Ishikawa (cell line): ENCODE data around the gene SLC44A1.

ENCODE experiments used
- CEBPB ChIP-seq: IDR thresholded peaks from 2 replicates; pipeline ENCODE4 v1.6.1; 2012
- EGR1 ChIP-seq: IDR thresholded peaks from 2 replicates; pipeline ENCODE4 v1.6.1; 2012
- NFIC ChIP-seq: IDR thresholded peaks from 2 replicates; pipeline ENCODE4 v1.6.1; 2012
- RAD21 ChIP-seq: IDR thresholded peaks from 2 replicates; pipeline ENCODE4 v1.6.1; 2012; ENCODE audit warnings: low read depth
- TF ChIP-seq, protein P1 (sequence below): IDR thresholded peaks from 2 replicates; pipeline ENCODE4 v1.6.1; 2012

GRCh38 chr9:105354448-105354847, 110.0 kb downstream of the SLC44A1 start:
- TF ChIP-seq RAD21, result no peak
- TF ChIP-seq, protein P1, sequence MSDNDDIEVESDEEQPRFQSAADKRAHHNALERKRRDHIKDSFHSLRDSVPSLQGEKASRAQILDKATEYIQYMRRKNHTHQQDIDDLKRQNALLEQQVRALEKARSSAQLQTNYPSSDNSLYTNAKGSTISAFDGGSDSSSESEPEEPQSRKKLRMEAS, result no peak
- TF ChIP-seq NFIC, result no peak
- TF ChIP-seq CEBPB, result no peak
- no peak for TF ChIP-seq EGR1
